ENCODE data around the gene UCHL1.

The UCHL1 gene

DNA sequence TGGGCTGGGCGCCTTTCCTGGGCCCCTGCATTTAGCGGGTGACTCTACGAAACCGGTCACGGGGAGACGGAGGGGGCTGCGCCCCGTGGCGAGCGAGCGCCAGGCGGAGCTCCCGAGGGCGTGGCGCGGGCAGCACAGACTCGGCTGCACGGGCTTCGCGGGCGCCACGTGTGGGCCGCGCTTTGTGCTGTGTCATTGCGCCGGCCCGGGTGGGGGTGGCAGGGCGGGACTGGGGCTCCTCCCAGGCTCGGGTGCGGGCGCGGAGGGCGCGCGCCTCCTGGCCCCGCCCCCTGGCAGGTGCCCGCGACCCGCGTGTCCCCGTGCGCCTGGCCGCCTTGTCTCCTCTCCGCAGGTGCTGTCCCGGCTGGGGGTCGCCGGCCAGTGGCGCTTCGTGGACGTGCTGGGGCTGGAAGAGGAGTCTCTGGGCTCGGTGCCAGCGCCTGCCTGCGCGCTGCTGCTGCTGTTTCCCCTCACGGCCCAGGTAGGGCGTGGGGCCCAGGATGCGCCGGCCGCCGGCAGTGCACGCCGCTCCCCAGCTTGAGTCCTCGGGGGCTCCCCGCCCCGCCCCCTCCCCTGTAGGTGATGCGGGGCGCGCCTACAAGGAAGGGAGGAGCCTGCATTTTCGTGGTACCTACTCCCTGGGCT is 651 bp downstream of the UCHL1 start:
- peaks cover 37% of the 10 kb centered on the region for H3K27me3 ChIP-seq (ENCODE audit: insufficient read depth, poor library complexity, severe bottlenecking)
- no peak overlapping the region for H3K27ac ChIP-seq (replicated peaks)
- TF ChIP-seq SPI1 (IDR thresholded peaks at IDR 0.05; ENCODE audit: borderline replicate concordance, low read depth) (no peak), GABPA (IDR thresholded peaks at IDR 0.05; ENCODE audit: low read depth) (no peak), REST (IDR thresholded peaks at IDR 0.05; ENCODE audit: insufficient replicate concordance, low read depth) (no peak), POLR2AphosphoS5 (IDR thresholded peaks at IDR 0.05; ENCODE audit: low read depth) (no peak), CTCF (IDR thresholded peaks at IDR 0.05; ENCODE audit: insufficient read depth, low read length) (no peak)
- no peak for DNase-seq (ENCODE audit: low read depth in 1 of 2, low spot score in 1 of 2)
- no peak overlapping the region for H3K4me3 ChIP-seq (replicated peaks; ENCODE audit: insufficient read depth, low read length)

GRCh38 chr4:41257906-41258305 is 1.2 kb downstream of the UCHL1 start:
- no peak for DNase-seq (ENCODE audit: low read depth in 1 of 2, low spot score in 1 of 2)
- peaks cover 37% of the 10 kb centered on the region for H3K27me3 ChIP-seq (ENCODE audit: insufficient read depth, poor library complexity, severe bottlenecking)
- H3K27ac ChIP-seq (replicated peaks) = no peak overlapping the region
- no peak overlapping the region for H3K4me3 ChIP-seq (replicated peaks; ENCODE audit: insufficient read depth, low read length)
- no peak for TF ChIP-seq GABPA (IDR thresholded peaks at IDR 0.05; ENCODE audit: low read depth)

GRCh38 chr4:41258783-41259182 is 2.1 kb downstream of the UCHL1 start:
- peaks cover 37% of the 10 kb centered on the region for H3K27me3 ChIP-seq (ENCODE audit: insufficient read depth, poor library complexity, severe bottlenecking)
- DNase-seq (ENCODE audit: low read depth in 1 of 2, low spot score in 1 of 2) = no peak
- no peak overlapping the region for H3K4me3 ChIP-seq (replicated peaks; ENCODE audit: insufficient read depth, low read length)
- no peak for TF ChIP-seq SPI1 (IDR thresholded peaks at IDR 0.05; ENCODE audit: borderline replicate concordance, low read depth)
- TF ChIP-seq REST (IDR thresholded peaks at IDR 0.05; ENCODE audit: insufficient replicate concordance, low read depth) = no peak
- TF ChIP-seq POLR2AphosphoS5 (IDR thresholded peaks at IDR 0.05; ENCODE audit: low read depth) = no peak
- TF ChIP-seq CTCF (IDR thresholded peaks at IDR 0.05; ENCODE audit: insufficient read depth, low read length) = no peak
- no peak for TF ChIP-seq GABPA (IDR thresholded peaks at IDR 0.05; ENCODE audit: low read depth)
- H3K27ac ChIP-seq (replicated peaks) = no peak overlapping the region

- no peak for DNase-seq (ENCODE audit: low read depth in 1 of 2, low spot score in 1 of 2)
- TF ChIP-seq REST (IDR thresholded peaks at IDR 0.05; ENCODE audit: insufficient replicate concordance, low read depth) (no peak), GABPA (IDR thresholded peaks at IDR 0.05; ENCODE audit: low read depth) (no peak), CTCF (IDR thresholded peaks at IDR 0.05; ENCODE audit: insufficient read depth, low read length) (no peak), SPI1 (IDR thresholded peaks at IDR 0.05; ENCODE audit: borderline replicate concordance, low read depth) (no peak)
- no peak overlapping the region for H3K4me3 ChIP-seq (replicated peaks; ENCODE audit: insufficient read depth, low read length)
- H3K27me3 ChIP-seq (ENCODE audit: insufficient read depth, poor library complexity, severe bottlenecking) = peaks cover 35% of the 10 kb centered on the region
- H3K27ac ChIP-seq (replicated peaks) = no peak overlapping the region
Measured at GRCh38 chr4:41260116-41260733, 3.5 kb downstream of the UCHL1 start.

Measured in HL-60 (cell line).